Body of pancreas (tissue), 4 donors: ENCODE results near the gene GRIA1.

Experiments used
- CTCF ChIP-seq, 7 experiments: fragments of 450-650 bp in 4 of 7; fragments of 200-600 bp in 3 of 7; sonication (generic) in 3 of 7; IDR thresholded peaks; one replicate each; pipeline ENCODE4 v1.5.1; 2016 to 2019; ENCODE audit warnings: antibody characterized with exemption in 7 of 7
- POLR2A ChIP-seq, 3 donors: fragments of 450-650 bp; IDR thresholded peaks; one replicate each; pipeline ENCODE4 v1.6.1; 2016; ENCODE audit warnings: antibody characterized with exemption in 3 of 3, mild to moderate bottlenecking in 2 of 3

- TF ChIP-seq CTCF (IDR thresholded peaks at IDR 0.05): no peak
- TF ChIP-seq POLR2A (IDR thresholded peaks at IDR 0.05): no peak
Measured at GRCh38 chr5:153511622-153512021, 21.2 kb downstream of the GRIA1 start.
